AG09309 (cell line): ENCODE results near the gene B9D2.
A peak's percentile ranks its signal among the peaks of the same experiment; 100 is the strongest.

Source experiments
- DNase-seq: peaks from one replicate; pipeline ENCODE4 v3.0.0-alpha.2; 2010; ENCODE audit warnings: low read depth
- H3K4me3 ChIP-seq: 2 replicates; pipeline ENCODE4 v1.5.1; 2011; ENCODE audit warnings: mild to moderate bottlenecking, low read depth, low read length, moderate library complexity; ENCODE audit not compliant: control insufficient read depth
- CTCF ChIP-seq: IDR thresholded peaks from 2 replicates; pipeline ENCODE4 v1.5.1; 2011; ENCODE audit warnings: mild to moderate bottlenecking, low read depth, low read length, inconsistent platforms; ENCODE audit not compliant: insufficient read depth, control insufficient read depth; ENCODE audit errors: missing control alignments

B9D2 gene

GRCh38 chr19:41320185-41320518 lies 43.8 kb downstream of the B9D2 start:
- no peak overlapping the region for H3K4me3 ChIP-seq
- TF ChIP-seq CTCF, result no peak
- DNase-seq, result no peak

- TF ChIP-seq CTCF, result no peak
- H3K4me3 ChIP-seq, result no peak overlapping the region
- no peak for DNase-seq
Observed at GRCh38 chr19:41319500-41320184, 44.3 kb downstream of the B9D2 start.

GRCh38 chr19:41318696-41319499 lies 45.1 kb downstream of the B9D2 start:
- no peak overlapping the region for H3K4me3 ChIP-seq
- no peak for TF ChIP-seq CTCF

GRCh38 chr19:41316306-41316920 lies 47.5 kb downstream of the B9D2 start:
- DNase-seq, result no peak
- no peak overlapping the region for H3K4me3 ChIP-seq
- no peak for TF ChIP-seq CTCF

More at GRCh38 chr19:41318696-41319499, 45.1 kb downstream of the B9D2 start:
- DNase-seq, result no peak

GRCh38 chr19:41311613-41312012 lies 52.3 kb downstream of the B9D2 start:
- H3K4me3 ChIP-seq, result no peak overlapping the region
- DNase-seq, result no peak
- TF ChIP-seq CTCF, result no peak

- peak overlapping the region; percentile 85 for H3K4me3 ChIP-seq
- no peak for DNase-seq
- TF ChIP-seq CTCF, result no peak
Observed at GRCh38 chr19:41311072-41311471, 52.9 kb downstream of the B9D2 start.
